ENCODE data around the gene FAM174C. TPM values are rescaled to one million over a fixed set of nuclear protein-coding genes. Genes with fewer than 3 reads are reported as not detected.
A peak's percentile ranks its signal among the peaks of the same experiment; 100 is the strongest.
"Not testable (repeated sequence)": the region's sequence is repeated elsewhere in the genome, so short reads cannot be mapped to it uniquely, and the experiment has no call there.

The FAM174C gene
- total and polyA plus RNA-seq, 2 experiments from 2014 or later = 31.2 to 34.4 TPM

GRCh38 chr19:1244693-1245451 lies 30.5 kb upstream of the FAM174C start:
- no peaks in the 10 kb centered on the region for H3K9me3 ChIP-seq (ENCODE audit: low read depth)
- H3K4me3 ChIP-seq = no peak overlapping the region
- H3K27ac ChIP-seq = peak overlapping the region; percentile 81
- H3K4me1 ChIP-seq (ENCODE audit: low read depth) = peaks cover 12% of the 10 kb centered on the region
- TF ChIP-seq CTCF (IDR thresholded peaks at IDR 0.05; ENCODE audit: low read depth, low read length) = no peak
- no peak for DNase-seq (ENCODE audit: low read depth in 1 of 2, low spot score in 1 of 2)
- no peaks in the 10 kb centered on the region for H3K27me3 ChIP-seq
- H3K36me3 ChIP-seq = no peaks in the 10 kb centered on the region

GRCh38 chr19:1245494-1246264 lies 29.7 kb upstream of the FAM174C start:
- TF ChIP-seq CTCF (IDR thresholded peaks at IDR 0.05; ENCODE audit: low read depth, low read length) = no peak
- peak in 1 of 2 donors; percentile 59 for DNase-seq (ENCODE audit: low read depth in 1 of 2, low spot score in 1 of 2)
- Histone ChIP-seq H3K4me3 (no peak overlapping the region), H3K36me3 (no peaks in the 10 kb centered on the region), H3K27ac (peak overlapping the region; percentile 81), H3K4me1 (ENCODE audit: low read depth) (peaks cover 8% of the 10 kb centered on the region), H3K9me3 (ENCODE audit: low read depth) (no peaks in the 10 kb centered on the region), H3K27me3 (no peaks in the 10 kb centered on the region)

- not testable (repeated sequence) for H3K4me1 ChIP-seq (ENCODE audit: low read depth); H3K9me3 ChIP-seq (ENCODE audit: low read depth); H3K27me3 ChIP-seq; H3K36me3 ChIP-seq; H3K4me3 ChIP-seq; DNase-seq (ENCODE audit: low read depth in 1 of 2, low spot score in 1 of 2)
- peak overlapping the region; percentile 81 for H3K27ac ChIP-seq
Observed at GRCh38 chr19:1246265-1247087, 28.9 kb upstream of the FAM174C start.

GRCh38 chr19:1247748-1248138 lies 27.6 kb upstream of the FAM174C start:
- Histone ChIP-seq H3K27ac (peak overlapping the region; percentile 97), H3K27me3 (no peaks in the 10 kb centered on the region), H3K9me3 (ENCODE audit: low read depth) (no peaks in the 10 kb centered on the region), H3K36me3 (no peaks in the 10 kb centered on the region), H3K4me1 (ENCODE audit: low read depth) (peaks cover 16% of the 10 kb centered on the region), H3K4me3 (peak overlapping the region; percentile 92)
- DNase-seq (ENCODE audit: low read depth in 1 of 2, low spot score in 1 of 2) = no peak
- no peak for TF ChIP-seq CTCF (IDR thresholded peaks at IDR 0.05; ENCODE audit: low read depth, low read length)

- H3K27me3 ChIP-seq = no peaks in the 10 kb centered on the region
- H3K4me3 ChIP-seq = peak within 1 kb of the TSS; percentile 92
- H3K4me1 ChIP-seq (ENCODE audit: low read depth) = peaks cover 19% of the 10 kb centered on the region
- no peaks in the 10 kb centered on the region for H3K36me3 ChIP-seq
- H3K27ac ChIP-seq = peak within 1 kb of the TSS; percentile 97
- no peaks in the 10 kb centered on the region for H3K9me3 ChIP-seq (ENCODE audit: low read depth)
- TF ChIP-seq CTCF (IDR thresholded peaks at IDR 0.05; ENCODE audit: low read depth, low read length) = peak; percentile 32
- DNase-seq (ENCODE audit: low read depth in 1 of 2, low spot score in 1 of 2) = peak; percentile 88 to 93
Observed at GRCh38 chr19:1248139-1248785, 27.1 kb upstream of the FAM174C start, which contains the start of gene MIDN. MIDN (plus strand) TSS chr19:1248583; CDS start chr19:1250297, 1,714 bp downstream.

Data from cardiac muscle cell (in vitro differentiated cells and primary cell).